A549 (cell line): ENCODE measurements around the gene RPL23. TPM values are rescaled to one million over a fixed set of nuclear protein-coding genes. Genes with fewer than 3 reads are reported as not detected.
A peak's percentile ranks its signal among the peaks of the same experiment; 100 is the strongest.

Experiments
- ATAC-seq, 2 experiments: fragments of 200-7000 bp in 1 of 2; fragments of >200 bp in 1 of 2; cut with Nextera tagmentation in 1 of 2; cut with Tn5 transposase in 1 of 2; 3 replicates each; pipeline versions ENCODE4 v1.8.0 to v1.9.1; 2018 to 2020; ENCODE audit warnings: mild to moderate bottlenecking in 1 of 2, moderate library complexity in 1 of 2
- CTCF ChIA-PET: fragments of 300-600 bp; sonication (Branson Sonifier 250); formaldehyde crosslinking; extraction: SDS; loops from one replicate; lab custom pipeline; 2021; ENCODE audit warnings: antibody characterized with exemption, inconsistent platforms; lab: Yijun Ruan, JAX
- POLR2A ChIA-PET: fragments of 350-600 bp; formaldehyde crosslinking; extraction: SDS; loops from one replicate; lab custom pipeline; 2021; ENCODE audit warnings: antibody characterized with exemption, inconsistent platforms; lab: Yijun Ruan, JAX
- DNase-seq, 2 experiments: peaks; one replicate each; pipeline versions ENCODE4 v3.0.0 to v3.0.0-alpha.2; 2011 to 2016; ENCODE audit warnings: low read depth in 1 of 2, low spot score in 1 of 2
- FAIRE-seq: peaks from 2 replicates; lab custom pipeline; 2011; peaks lifted over from hg19 to GRCh38; lab: Jason Lieb, UNC
- H3K27ac ChIP-seq, 2 experiments: fragments of >200 bp; sonication (Bioruptor Twin); formaldehyde crosslinking; 3 replicates each; pipeline ENCODE4 v1.5.1; 2016 to 2017
- H3K4me1 ChIP-seq: fragments of >200 bp; sonication (Bioruptor Twin); formaldehyde crosslinking; 3 replicates; pipeline ENCODE4 v1.6.1; 2016
- H3K4me2 ChIP-seq: fragments of >200 bp; sonication (Bioruptor Twin); formaldehyde crosslinking; 3 replicates; pipeline ENCODE4 v1.6.1; 2016
- H3K4me3 ChIP-seq: fragments of >200 bp; sonication (Bioruptor Twin); formaldehyde crosslinking; 3 replicates; pipeline ENCODE4 v1.5.1; 2016
- H3K9me3 ChIP-seq: fragments of >200 bp; sonication (Bioruptor Twin); formaldehyde crosslinking; 3 replicates; pipeline ENCODE4 v1.6.1; 2016
- CBX8 ChIP-seq: fragments of 200-600 bp; sonication (generic); IDR thresholded peaks from 2 replicates; pipeline ENCODE4 v1.6.1; 2016
- CEBPB ChIP-seq, 2 experiments: fragments of >200 bp in 1 of 2; sonication (Bioruptor Twin) in 1 of 2; formaldehyde crosslinking in 1 of 2; IDR thresholded peaks; 2 replicates each; pipeline ENCODE4 v1.6.1; 2012 to 2016
- EHMT2 ChIP-seq: fragments of 200-600 bp; sonication (generic); IDR thresholded peaks from 2 replicates; pipeline ENCODE4 v1.6.1; 2016; ENCODE audit warnings: antibody characterized with exemption, low read depth, mild to moderate bottlenecking, moderate library complexity
- EP300 ChIP-seq, 2 experiments: fragments of >200 bp; sonication (Bioruptor Twin); formaldehyde crosslinking; IDR thresholded peaks; 2 replicates in 1 of 2; 3 replicates in 1 of 2; pipeline ENCODE4 v1.6.1; 2016 to 2017
- ESRRA ChIP-seq: fragments of 150-350 bp; IDR thresholded peaks from 2 replicates; pipeline ENCODE4 v1.6.1; 2014; ENCODE audit warnings: mild to moderate bottlenecking, low read length, borderline replicate concordance
- FOSL2 ChIP-seq, 2 experiments: fragments of 450-650 bp in 1 of 2; fragments of >200 bp in 1 of 2; sonication (Bioruptor Twin) in 1 of 2; formaldehyde crosslinking; IDR thresholded peaks; 2 replicates each; pipeline versions ENCODE4 v1.5.0 to v1.6.1; 2016 to 2020; ENCODE audit warnings: mild to moderate bottlenecking in 1 of 2, moderate library complexity in 1 of 2
- HDAC2 ChIP-seq: fragments of 200-600 bp; sonication (generic); IDR thresholded peaks from 2 replicates; pipeline ENCODE4 v1.6.1; 2016
- HOXB5 ChIP-seq: fragments of 250-450 bp; sonication (Bioruptor Pico); IDR thresholded peaks from 2 replicates; pipeline ENCODE4 v1.5.0; 2020; ENCODE audit warnings: mild to moderate bottlenecking, moderate library complexity
- JUN ChIP-seq, 2 experiments: fragments of >200 bp; sonication (Bioruptor Twin); formaldehyde crosslinking; IDR thresholded peaks; 2 replicates in 1 of 2; 3 replicates in 1 of 2; pipeline ENCODE4 v1.6.1; 2016 to 2017
- JUNB ChIP-seq: fragments of >200 bp; sonication (Bioruptor Twin); formaldehyde crosslinking; IDR thresholded peaks from 2 replicates; pipeline ENCODE4 v1.6.1; 2016
- KDM5A ChIP-seq: fragments of 200-600 bp; sonication (generic); IDR thresholded peaks from 2 replicates; pipeline ENCODE4 v1.6.1; 2016; ENCODE audit warnings: antibody characterized with exemption, mild to moderate bottlenecking
- MAFK ChIP-seq: fragments of 450-650 bp; IDR thresholded peaks from 2 replicates; pipeline ENCODE4 v1.6.1; 2014; ENCODE audit not compliant: partially characterized antibody
- MYC ChIP-seq: IDR thresholded peaks from 2 replicates; pipeline ENCODE4 v1.6.1; 2012; ENCODE audit warnings: mild to moderate bottlenecking, inconsistent platforms, low read length, improper control_type of control experiment, borderline replicate concordance
- POLR2AphosphoS2 ChIP-seq: conservative IDR thresholded peaks from 2 replicates; pipeline ENCODE4 v1.6.1; 2012; ENCODE audit warnings: low read length, improper control_type of control experiment, inconsistent platforms
- RCOR1 ChIP-seq: fragments of 150-350 bp; IDR thresholded peaks from 2 replicates; pipeline ENCODE4 v1.6.1; 2014; ENCODE audit warnings: antibody characterized with exemption, low read length, low read depth
- SMC3 ChIP-seq: fragments of >200 bp; sonication (Bioruptor Twin); formaldehyde crosslinking; IDR thresholded peaks from 3 replicates; pipeline ENCODE4 v1.6.1; 2018; ENCODE audit warnings: inconsistent platforms
- USF2 ChIP-seq: fragments of 450-650 bp; IDR thresholded peaks from 2 replicates; pipeline ENCODE4 v1.6.1; 2014; ENCODE audit warnings: antibody characterized with exemption
- ZFP36 ChIP-seq: fragments of 450-650 bp; IDR thresholded peaks from 2 replicates; pipeline ENCODE4 v1.6.1; 2014; ENCODE audit warnings: borderline replicate concordance; ENCODE audit not compliant: partially characterized antibody
- WGBS: methylation state at CpG from one replicate; pipeline ENCODE4 v1.1.6; 2017; ENCODE audit errors: missing lambda C conversion rate; 5-methylcytosine and 5-hydroxymethylcytosine counted together
- polyA plus RNA-seq, 4 experiments: library from polyadenylated mRNA; depleted of rRNA in 3 of 4; stranded (reverse); fragments of >200 nt; fragmentation: RNase III in 1 of 4; extraction: RNeasy Plus Mini Kit Qiagen cat#74134 plus additional on column Dnase treatment in 1 of 4; gene quantifications; 2 replicates in 3 of 4; 3 replicates in 1 of 4; pipeline ENCODE4 v1.2.3, GENCODE V29; 2011 to 2017
- TF ChIP-seq, protein P1 (sequence below): IDR thresholded peaks from 2 replicates; pipeline ENCODE4 v1.6.1; 2012; ENCODE audit warnings: low read depth, borderline replicate concordance
- TF ChIP-seq, protein P2 (sequence below): IDR thresholded peaks from 2 replicates; pipeline ENCODE4 v1.6.1; 2012
- TF ChIP-seq, protein P3 (sequence below): fragments of 250-450 bp; sonication (Bioruptor Pico); IDR thresholded peaks from 2 replicates; pipeline ENCODE4 v1.5.0; 2021; ENCODE audit warnings: mild to moderate bottlenecking, moderate library complexity, borderline replicate concordance
- TF ChIP-seq, protein P4 (sequence below): fragments of >200 bp; sonication (Bioruptor Twin); formaldehyde crosslinking; IDR thresholded peaks from 3 replicates; pipeline ENCODE4 v1.5.1; 2016

RPL23 gene
- polyA plus RNA-seq, 2 of the 4 experiments (the other 2 are of a cell fraction), result 2,715 to 2,969 TPM

- FAIRE-seq, result no peak
- DNase-seq, result peak; percentile 68 to 72
Observed at GRCh38 chr17:38815576-38816193, 37.8 kb downstream of the RPL23 start.

DNA sequence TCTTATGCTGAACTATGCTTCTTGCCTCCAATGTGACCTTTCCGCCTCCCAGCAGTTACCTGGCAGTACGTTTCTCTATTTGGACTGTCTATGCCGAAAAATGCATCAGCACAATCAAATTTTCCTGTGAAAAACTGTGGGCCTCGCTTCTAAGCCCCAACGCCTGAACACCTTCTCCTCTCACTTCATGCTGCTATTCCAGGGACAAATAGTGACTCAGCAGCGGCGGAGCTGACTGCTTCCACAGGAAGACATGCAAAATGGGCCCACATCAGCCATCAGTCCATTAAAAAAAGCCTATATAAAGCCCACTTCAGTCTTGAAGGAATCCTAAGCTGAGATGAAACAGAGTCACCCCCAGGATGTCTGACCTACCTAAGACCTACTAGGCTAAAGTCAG, 43.7 kb downstream of the RPL23 start:
- Histone ChIP-seq H3K4me3 (no peak overlapping the region), H3K9me3 (peaks cover 3% of the 10 kb centered on the region; the same call in 1 of the 3 replicates), H3K27ac (no peak overlapping the region), H3K4me2 (no peak overlapping the region), H3K4me1 (peaks cover 5% of the 10 kb centered on the region; the same call in 1 of the 3 replicates)
- ATAC-seq (no peak; a peak in 1 of 6 replicates), FAIRE-seq (no peak), DNase-seq (no peak)
- ChIA-PET CTCF (interaction anchor here (0.6 to 1.7 kb wide), 4 partner anchors 13 to 149 kb away, joined by 3 to 6 read pairs (median 4); no protein-coding TSS in a partner anchor), POLR2A (no interaction called here)
- WGBS, result 90% methylated on average over 7 of the region's 7 CpGs
- TF ChIP-seq SMC3 (no peak), ZFP36 (no peak), USF2 (no peak), CBX8 (no peak), HOXB5 (no peak), KDM5A (no peak), JUNB (no peak), POLR2AphosphoS2 (no peak), EHMT2 (no peak), MYC (no peak)
- TF ChIP-seq, protein P1, sequence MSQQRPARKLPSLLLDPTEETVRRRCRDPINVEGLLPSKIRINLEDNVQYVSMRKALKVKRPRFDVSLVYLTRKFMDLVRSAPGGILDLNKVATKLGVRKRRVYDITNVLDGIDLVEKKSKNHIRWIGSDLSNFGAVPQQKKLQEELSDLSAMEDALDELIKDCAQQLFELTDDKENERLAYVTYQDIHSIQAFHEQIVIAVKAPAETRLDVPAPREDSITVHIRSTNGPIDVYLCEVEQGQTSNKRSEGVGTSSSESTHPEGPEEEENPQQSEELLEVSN, result no peak
- TF ChIP-seq, protein P2, sequence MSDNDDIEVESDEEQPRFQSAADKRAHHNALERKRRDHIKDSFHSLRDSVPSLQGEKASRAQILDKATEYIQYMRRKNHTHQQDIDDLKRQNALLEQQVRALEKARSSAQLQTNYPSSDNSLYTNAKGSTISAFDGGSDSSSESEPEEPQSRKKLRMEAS, result no peak

More at GRCh38 chr17:38815576-38816193, 37.8 kb downstream of the RPL23 start:
- CTCF ChIA-PET, result interaction anchor here (1.0 kb wide), 2 partner anchors 11 to 18 kb away, joined by 3 read pairs; no protein-coding TSS in a partner anchor
- 0 out of 6 replicates have a peak overlapping the region, but pooled peaks of 1 of the 2 experiments have one; percentile 10 for H3K27ac ChIP-seq
- no peaks in the 10 kb centered on the region for H3K9me3 ChIP-seq
- no peak overlapping the region for H3K4me3 ChIP-seq
- H3K4me1 ChIP-seq, result peaks cover 16% of the 10 kb centered on the region; the same call in 2 of the 3 replicates
- TF ChIP-seq, protein P3, sequence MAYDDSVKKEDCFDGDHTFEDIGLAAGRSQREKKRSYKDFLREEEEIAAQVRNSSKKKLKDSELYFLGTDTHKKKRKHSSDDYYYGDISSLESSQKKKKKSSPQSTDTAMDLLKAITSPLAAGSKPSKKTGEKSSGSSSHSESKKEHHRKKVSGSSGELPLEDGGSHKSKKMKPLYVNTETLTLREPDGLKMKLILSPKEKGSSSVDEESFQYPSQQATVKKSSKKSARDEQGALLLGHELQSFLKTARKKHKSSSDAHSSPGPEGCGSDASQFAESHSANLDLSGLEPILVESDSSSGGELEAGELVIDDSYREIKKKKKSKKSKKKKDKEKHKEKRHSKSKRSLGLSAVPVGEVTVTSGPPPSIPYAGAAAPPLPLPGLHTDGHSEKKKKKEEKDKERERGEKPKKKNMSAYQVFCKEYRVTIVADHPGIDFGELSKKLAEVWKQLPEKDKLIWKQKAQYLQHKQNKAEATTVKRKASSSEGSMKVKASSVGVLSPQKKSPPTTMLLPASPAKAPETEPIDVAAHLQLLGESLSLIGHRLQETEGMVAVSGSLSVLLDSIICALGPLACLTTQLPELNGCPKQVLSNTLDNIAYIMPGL, result no peak
- TF ChIP-seq EP300 (IDR thresholded peaks at IDR 0.05) (no peak), CEBPB (IDR thresholded peaks at IDR 0.05) (peak in 1 of 2 experiments; percentile 37; a peak in 1 of 4 replicates), FOSL2 (IDR thresholded peaks at IDR 0.05) (no peak), FOSL2 (CRISPR knock-in tag; IDR thresholded peaks at IDR 0.05) (peak; percentile 61), RCOR1 (no peak), JUN (IDR thresholded peaks at IDR 0.05) (no peak), HDAC2 (no peak), KDM5A (no peak), MAFK (peak; percentile 63), ESRRA (no peak)
- TF ChIP-seq, protein P4, sequence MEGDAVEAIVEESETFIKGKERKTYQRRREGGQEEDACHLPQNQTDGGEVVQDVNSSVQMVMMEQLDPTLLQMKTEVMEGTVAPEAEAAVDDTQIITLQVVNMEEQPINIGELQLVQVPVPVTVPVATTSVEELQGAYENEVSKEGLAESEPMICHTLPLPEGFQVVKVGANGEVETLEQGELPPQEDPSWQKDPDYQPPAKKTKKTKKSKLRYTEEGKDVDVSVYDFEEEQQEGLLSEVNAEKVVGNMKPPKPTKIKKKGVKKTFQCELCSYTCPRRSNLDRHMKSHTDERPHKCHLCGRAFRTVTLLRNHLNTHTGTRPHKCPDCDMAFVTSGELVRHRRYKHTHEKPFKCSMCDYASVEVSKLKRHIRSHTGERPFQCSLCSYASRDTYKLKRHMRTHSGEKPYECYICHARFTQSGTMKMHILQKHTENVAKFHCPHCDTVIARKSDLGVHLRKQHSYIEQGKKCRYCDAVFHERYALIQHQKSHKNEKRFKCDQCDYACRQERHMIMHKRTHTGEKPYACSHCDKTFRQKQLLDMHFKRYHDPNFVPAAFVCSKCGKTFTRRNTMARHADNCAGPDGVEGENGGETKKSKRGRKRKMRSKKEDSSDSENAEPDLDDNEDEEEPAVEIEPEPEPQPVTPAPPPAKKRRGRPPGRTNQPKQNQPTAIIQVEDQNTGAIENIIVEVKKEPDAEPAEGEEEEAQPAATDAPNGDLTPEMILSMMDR, result peak; percentile 24; the same call in 2 of the 3 replicates
- TF ChIP-seq, all 56 proteins: peak for 4
- POLR2A ChIA-PET, result no interaction called here
- no peak overlapping the region for H3K4me2 ChIP-seq
- ATAC-seq, result peak; percentile 75 to 89; a peak in 5 of 6 replicates
- 77% methylated on average over 8 of the region's 8 CpGs for WGBS
